ENCODE results near the gene MS4A4A. TPM values are rescaled to one million over a fixed set of nuclear protein-coding genes. Genes with fewer than 3 reads are reported as not detected.

The MS4A4A gene
- total and polyA plus RNA-seq, 2 of the 13 experiments (the other 11 are each of a cell fraction or from before 2014, with no cell fraction given) = not detected

- intact Hi-C loops (cut with micrococcal nuclease; ENCODE audit: unreplicated experiment) (no loop called here), in situ Hi-C loops (cut with HindIII; ENCODE audit: extremely low pct_ligation_motif_present, low pct_unique_long_range_greater_than_20kb) (no loop called here)
- BruUV-seq (replicated peaks) = no TSS peak
- FAIRE-seq (no peak), DNase-seq (ENCODE audit: low spot score) (no peak), ATAC-seq (no peak)
- Histone ChIP-seq H3K27me3 (ENCODE audit: control insufficient read depth in 1 of 2, insufficient read depth in 2 of 2, low read length in 2 of 2) (no peaks in the 10 kb centered on the region; a peak in 1 of 5 replicates), H2AFZ (ENCODE audit: low read length) (no peak overlapping the region), H3K79me2 (ENCODE audit: insufficient read depth, low read length) (no peaks in the 10 kb centered on the region), H3K9ac (ENCODE audit: insufficient read depth, low read depth, low read length) (no peak overlapping the region), H3K4me3 (replicated peaks in 1 of 3; ENCODE audit: insufficient read depth in 1 of 3, low read depth in 2 of 3, low read length in 3 of 3) (no peak overlapping the region), H3K9me3 (ENCODE audit: low read length) (no peaks in the 10 kb centered on the region), H3K36me3 (replicated peaks in 1 of 2; ENCODE audit: control insufficient read depth in 1 of 2, insufficient read depth in 2 of 2, low read length in 2 of 2) (no peaks in the 10 kb centered on the region), H3K4me2 (ENCODE audit: low read depth, low read length) (no peak overlapping the region), H3K4me1 (ENCODE audit: insufficient read depth, low read length) (no peaks in the 10 kb centered on the region), H3K27ac (ENCODE audit: extremely low read length, insufficient read depth, low read length) (no peak overlapping the region), H4K20me1 (ENCODE audit: insufficient read depth, low read length) (no peaks in the 10 kb centered on the region)
- POLR2A ChIA-PET = no interaction called here
- CTCF ChIA-PET (ENCODE audit: low intra/inter-chr PET ratio, low total read pairs) = no interaction called here
- TF ChIP-seq TARDBP (CRISPR knock-in tag; IDR thresholded peaks at IDR 0.05) = no peak
- TF ChIP-seq KDM5A (IDR thresholded peaks at IDR 0.05; ENCODE audit: borderline replicate concordance, low read length) = no peak
- TF ChIP-seq ZNF678 (CRISPR knock-in tag; IDR thresholded peaks at IDR 0.05) = no peak
- TF ChIP-seq ZNF510 (CRISPR knock-in tag; IDR thresholded peaks at IDR 0.05; ENCODE audit: low read depth) = no peak
- 7% methylated on average over 3 of the region's 3 CpGs for WGBS (ENCODE audit: low lambda C conversion rate)
Measured at GRCh38 chr11:60307507-60308195, 27.2 kb downstream of the MS4A4A start.

GRCh38 chr11:60310407-60310998 lies 30.0 kb downstream of the MS4A4A start:
- no peaks in the 10 kb centered on the region for H4K20me1 ChIP-seq (ENCODE audit: insufficient read depth, low read length)
- no peaks in the 10 kb centered on the region for H3K9me3 ChIP-seq (ENCODE audit: low read length)
- no peaks in the 10 kb centered on the region for H3K4me1 ChIP-seq (ENCODE audit: insufficient read depth, low read length)
- no peaks in the 10 kb centered on the region; a peak in 1 of 5 replicates for H3K27me3 ChIP-seq (ENCODE audit: control insufficient read depth in 1 of 2, insufficient read depth in 2 of 2, low read length in 2 of 2)
- ATAC-seq (no peak), FAIRE-seq (no peak), DNase-seq (ENCODE audit: low spot score) (no peak)
- intact Hi-C loops (cut with micrococcal nuclease; ENCODE audit: unreplicated experiment) = no loop called here
- H3K79me2 ChIP-seq (ENCODE audit: insufficient read depth, low read length) = no peaks in the 10 kb centered on the region
- in situ Hi-C loops (cut with HindIII; ENCODE audit: extremely low pct_ligation_motif_present, low pct_unique_long_range_greater_than_20kb) = no loop called here
- no peak overlapping the region for H3K4me2 ChIP-seq (ENCODE audit: low read depth, low read length)
- no TSS peak for BruUV-seq (replicated peaks)
- POLR2A ChIA-PET = no interaction called here
- CTCF ChIA-PET (ENCODE audit: low intra/inter-chr PET ratio, low total read pairs) = no interaction called here
- WGBS (ENCODE audit: low lambda C conversion rate) = under 1% methylated on average over 5 of the region's 5 CpGs
- H3K4me3 ChIP-seq (replicated peaks in 1 of 3; ENCODE audit: insufficient read depth in 1 of 3, low read depth in 2 of 3, low read length in 3 of 3) = no peak overlapping the region
- H3K36me3 ChIP-seq (replicated peaks in 1 of 2; ENCODE audit: control insufficient read depth in 1 of 2, insufficient read depth in 2 of 2, low read length in 2 of 2) = no peaks in the 10 kb centered on the region
- no peak for TF ChIP-seq MTF2 (CRISPR knock-in tag; IDR thresholded peaks at IDR 0.05; ENCODE audit: borderline replicate concordance)
- TF ChIP-seq ZNF652 (CRISPR knock-in tag; IDR thresholded peaks at IDR 0.05; ENCODE audit: borderline replicate concordance, low read depth) = no peak
- no peak for TF ChIP-seq PPARG (CRISPR knock-in tag; conservative IDR thresholded peaks at IDR 0.05)
- no peak for TF ChIP-seq HNRNPH1 (optimal IDR thresholded peaks at IDR 0.05; ENCODE audit: low read depth, low read length)
- TF ChIP-seq ZMYM4 (CRISPR knock-in tag; IDR thresholded peaks at IDR 0.05) = no peak
- no peak for TF ChIP-seq MXI1 (IDR thresholded peaks at IDR 0.05; ENCODE audit: borderline replicate concordance, low read depth, low read length)
- no peak for TF ChIP-seq NAIF1 (CRISPR knock-in tag; IDR thresholded peaks at IDR 0.05; ENCODE audit: borderline replicate concordance)
- no peak for TF ChIP-seq TBX2 (CRISPR knock-in tag; IDR thresholded peaks at IDR 0.05; ENCODE audit: borderline replicate concordance)
- TF ChIP-seq ZNF614 (CRISPR knock-in tag; IDR thresholded peaks at IDR 0.05; ENCODE audit: borderline replicate concordance) = no peak
- TF ChIP-seq ZNF576 (CRISPR knock-in tag; IDR thresholded peaks at IDR 0.05) = no peak
- TF ChIP-seq KDM5A (IDR thresholded peaks at IDR 0.05; ENCODE audit: borderline replicate concordance, low read length) = no peak
- no peak overlapping the region for H2AFZ ChIP-seq (ENCODE audit: low read length)
- H3K27ac ChIP-seq (ENCODE audit: extremely low read length, insufficient read depth, low read length) = no peak overlapping the region
- no peak overlapping the region for H3K9ac ChIP-seq (ENCODE audit: insufficient read depth, low read depth, low read length)

Data from HepG2 (cell line).